HG02943 (cell line): ENCODE data around the gene LRRC30.
"Not testable (repeated sequence)": the region's sequence is repeated elsewhere in the genome, so short reads cannot be mapped to it uniquely, and the experiment has no call there.

ENCODE experiments used
- ATAC-seq: cut with Tn5 transposase; IDR thresholded peaks from one replicate; pipeline ENCODE4 v1.9.1; 2021; ENCODE audit warnings: mild to moderate bottlenecking, low read depth, moderate library complexity; ENCODE audit not compliant: unreplicated experiment

LRRC30 gene

DNA sequence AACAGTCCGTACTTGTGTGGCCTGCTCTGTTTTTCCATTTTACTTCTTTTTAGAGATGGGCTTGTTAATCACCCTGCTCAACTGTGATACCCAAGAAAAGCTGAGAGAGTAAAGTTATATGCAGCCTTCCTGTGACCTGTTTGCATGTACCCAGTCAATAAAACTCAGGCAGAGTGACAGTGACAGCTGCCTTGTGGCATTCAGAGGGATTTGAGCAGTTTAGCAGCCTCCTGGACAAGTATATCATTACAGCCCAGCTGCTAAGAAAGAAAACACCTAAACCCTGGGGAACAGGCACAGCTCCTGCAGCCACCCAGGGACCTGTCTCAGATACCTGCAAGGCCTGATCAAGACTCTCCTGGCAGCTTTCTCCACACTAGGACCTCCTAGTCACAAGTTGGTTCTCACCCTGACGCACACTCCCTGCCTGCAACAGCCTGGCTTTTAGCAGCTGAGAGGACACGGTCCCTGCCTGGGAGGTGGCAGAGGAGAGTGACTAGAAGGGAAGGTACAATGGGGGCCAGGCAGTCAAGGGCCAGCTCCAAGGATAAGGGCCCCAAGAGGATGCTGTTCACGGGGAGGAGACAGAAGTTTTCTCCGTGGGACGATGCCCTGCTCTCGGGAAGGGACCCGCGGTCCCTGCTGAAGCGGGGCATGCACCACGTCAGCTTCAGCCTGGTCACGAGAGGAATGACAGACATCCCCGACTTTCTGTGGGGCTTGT is at the start of gene LRRC30:
Gene LRRC30 (plus strand): TSS at position 464 of the 724 bp plus-strand sequence. CDS start 50 bp downstream, at position 514.
- ATAC-seq = no peak

DNA sequence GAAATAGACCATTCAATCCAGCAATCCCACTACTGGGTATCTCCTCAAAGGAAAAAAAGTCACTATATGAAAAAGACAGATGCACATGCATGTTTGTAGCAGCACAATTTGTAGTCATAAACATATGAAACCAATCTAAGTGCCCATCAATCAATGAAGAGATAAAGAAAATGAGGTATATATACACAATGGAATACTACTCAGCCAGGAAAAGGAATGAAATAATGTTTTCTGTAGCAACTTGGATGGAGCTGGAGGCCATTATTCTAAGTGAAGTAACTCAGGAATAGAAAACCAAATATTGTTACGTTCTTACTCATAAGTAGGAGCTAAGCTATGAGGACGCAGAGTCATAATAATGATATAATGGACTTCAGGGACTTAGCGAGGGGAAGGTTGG is 45.2 kb upstream of the LRRC30 start:
- no peak for ATAC-seq

DNA sequence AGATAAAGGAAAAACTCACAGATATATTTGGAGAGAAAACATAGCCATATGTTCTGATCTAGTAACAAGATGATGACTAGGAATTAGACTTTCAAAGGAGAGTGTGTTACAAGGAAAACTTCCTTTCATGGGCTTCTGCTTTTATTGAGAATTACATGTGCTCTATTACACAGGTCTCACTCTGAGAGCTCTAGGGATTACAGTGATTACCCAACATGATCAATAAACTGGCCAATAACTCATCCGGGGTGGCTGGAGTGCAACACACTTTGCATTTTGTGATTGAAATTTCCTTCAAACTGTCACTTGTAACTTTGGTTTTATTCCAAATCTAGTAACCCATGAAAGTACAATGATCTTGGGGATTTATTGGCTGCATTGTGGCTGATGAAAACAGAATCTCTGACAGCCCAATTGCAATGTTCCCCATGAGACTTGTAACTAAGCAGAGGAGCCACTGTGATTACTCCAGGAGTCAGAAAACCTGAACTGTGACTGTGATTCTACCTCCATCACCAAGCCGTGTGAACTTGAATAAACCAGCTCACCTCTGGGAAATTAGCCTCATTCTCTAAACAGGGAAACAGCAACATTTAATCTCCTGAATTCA is 40.2 kb upstream of the LRRC30 start:
- ATAC-seq = no peak

GRCh38 chr18:7191736-7192135 is 39.2 kb upstream of the LRRC30 start:
- no peak for ATAC-seq

- no peak for ATAC-seq
Observed at GRCh38 chr18:7195266-7195665, 35.6 kb upstream of the LRRC30 start.

GRCh38 chr18:7196421-7196820 is 34.5 kb upstream of the LRRC30 start:
- no peak for ATAC-seq

DNA sequence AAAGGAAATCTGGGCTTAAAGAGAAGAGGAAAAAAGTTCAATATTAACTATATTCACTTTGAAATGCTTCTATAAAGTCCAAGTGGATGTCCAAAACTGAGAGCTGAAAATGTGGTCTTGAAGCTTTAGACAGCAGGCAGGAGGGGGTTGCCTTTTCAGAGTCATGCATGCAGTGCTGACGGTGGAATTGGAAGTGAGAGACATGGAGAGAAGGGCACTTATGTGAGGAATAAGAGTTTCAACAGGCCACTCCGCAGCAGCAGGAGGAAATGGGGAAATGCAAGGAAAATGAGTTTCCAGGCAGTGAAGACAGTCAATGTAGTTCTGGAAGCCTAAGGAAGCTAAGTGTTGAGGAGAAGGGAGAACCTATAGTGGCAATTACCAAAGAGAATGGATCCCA is 33.0 kb upstream of the LRRC30 start:
- ATAC-seq = no peak

DNA sequence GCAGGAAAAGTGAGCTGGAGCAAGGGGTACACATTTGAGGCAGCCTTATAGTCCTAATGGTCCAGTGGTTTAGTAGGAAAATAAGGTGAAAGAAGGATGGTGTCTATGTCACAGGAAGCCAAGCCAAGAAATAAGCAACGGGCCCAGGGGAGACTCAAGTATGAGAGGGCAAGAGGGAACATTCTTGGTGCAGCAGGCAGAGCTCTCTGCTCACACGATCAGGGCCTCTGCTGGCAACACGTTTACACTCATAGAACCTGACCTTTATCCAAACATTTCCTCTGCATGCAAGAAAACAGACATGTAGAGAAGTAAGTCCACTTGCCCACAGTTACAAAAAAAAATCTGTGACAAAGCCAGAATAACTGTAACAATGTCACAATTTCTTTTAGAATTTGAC is 32.6 kb upstream of the LRRC30 start:
- no peak for ATAC-seq

- ATAC-seq = no peak
Observed at GRCh38 chr18:7201096-7201495, 29.8 kb upstream of the LRRC30 start.

- ATAC-seq = no peak
Observed at GRCh38 chr18:7202169-7202568, 28.7 kb upstream of the LRRC30 start.

DNA sequence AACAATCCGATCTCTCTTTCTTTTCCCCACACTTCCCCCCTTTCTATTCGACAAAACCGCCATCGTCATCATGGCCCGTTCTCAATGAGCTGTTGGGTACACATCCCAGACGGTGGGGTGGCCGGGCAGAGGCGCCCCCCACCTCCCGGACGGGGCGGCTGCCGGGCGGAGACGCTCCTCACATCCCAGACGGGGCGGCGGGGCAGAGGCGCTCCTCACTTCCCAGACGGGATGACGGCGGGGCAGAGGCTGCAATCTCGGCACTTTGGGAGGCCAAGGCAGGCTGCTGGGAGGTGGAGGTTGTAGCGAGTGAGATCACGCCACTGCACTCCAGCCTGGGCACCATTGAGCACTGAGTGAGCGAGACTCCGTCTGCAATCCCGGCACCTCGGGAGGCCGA is 27.3 kb upstream of the LRRC30 start:
- not testable (repeated sequence) for ATAC-seq

DNA sequence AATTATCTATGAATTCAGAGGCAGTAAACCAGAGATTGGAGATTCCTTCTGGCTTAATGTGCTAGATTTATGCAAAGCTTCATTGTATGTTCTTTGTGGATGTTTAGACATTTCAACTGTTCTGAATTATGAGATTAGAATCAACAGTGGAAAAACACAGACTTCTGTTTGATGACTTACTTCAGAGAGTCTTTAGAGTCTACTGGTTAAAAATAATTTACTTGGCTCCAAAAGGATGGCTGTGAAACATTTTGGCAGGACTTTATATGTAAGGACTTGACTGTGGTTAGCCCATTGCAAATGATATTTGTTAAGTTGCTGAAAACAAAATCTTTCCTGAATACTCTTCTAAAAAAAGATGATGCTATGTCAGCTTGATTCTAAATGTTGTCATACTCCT is 25.5 kb upstream of the LRRC30 start:
- no peak for ATAC-seq

- ATAC-seq = no peak
Observed at GRCh38 chr18:7206217-7206616, 24.7 kb upstream of the LRRC30 start.

GRCh38 chr18:7207366-7207915 is 23.4 kb upstream of the LRRC30 start:
- ATAC-seq = no peak

DNA sequence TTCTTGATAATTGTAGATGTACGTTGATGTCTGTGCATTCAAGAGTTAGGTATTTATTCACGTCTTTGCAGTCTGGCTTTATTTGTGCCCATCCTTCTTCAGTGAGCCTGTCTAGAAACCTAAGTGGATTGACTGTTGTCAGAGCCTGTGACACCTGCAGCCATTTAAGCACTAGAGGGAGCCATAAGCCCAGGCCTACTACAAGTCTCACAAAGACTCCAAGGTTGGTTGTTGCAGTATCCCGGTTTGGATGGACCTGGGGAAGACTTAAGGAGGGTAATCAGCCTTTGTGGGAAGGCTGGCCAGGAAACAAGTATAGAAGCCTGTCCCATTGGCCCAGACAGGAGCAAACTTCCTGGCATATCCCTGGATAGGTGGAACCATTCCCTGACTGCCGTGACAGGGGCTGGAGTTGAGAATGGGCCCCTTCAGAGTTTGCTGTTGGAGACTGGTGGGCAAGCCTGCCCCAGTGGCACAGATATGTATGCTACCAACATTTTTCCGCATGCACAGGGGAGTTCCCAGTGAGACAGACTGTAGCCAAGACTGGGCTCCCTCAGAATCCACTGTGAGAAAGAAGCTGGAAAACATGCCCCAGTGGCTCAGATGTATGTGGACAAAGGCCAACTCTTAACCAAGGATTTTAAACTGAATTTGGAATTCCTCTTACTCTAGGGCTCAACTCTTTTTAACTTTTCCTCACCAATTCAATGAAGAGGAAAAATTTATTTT is 9.3 kb upstream of the LRRC30 start:
- ATAC-seq = no peak

- no peak for ATAC-seq
Observed at GRCh38 chr18:7224198-7224597, 6.7 kb upstream of the LRRC30 start.

GRCh38 chr18:7232218-7232617 is 1.3 kb downstream of the LRRC30 start:
- no peak for ATAC-seq

DNA sequence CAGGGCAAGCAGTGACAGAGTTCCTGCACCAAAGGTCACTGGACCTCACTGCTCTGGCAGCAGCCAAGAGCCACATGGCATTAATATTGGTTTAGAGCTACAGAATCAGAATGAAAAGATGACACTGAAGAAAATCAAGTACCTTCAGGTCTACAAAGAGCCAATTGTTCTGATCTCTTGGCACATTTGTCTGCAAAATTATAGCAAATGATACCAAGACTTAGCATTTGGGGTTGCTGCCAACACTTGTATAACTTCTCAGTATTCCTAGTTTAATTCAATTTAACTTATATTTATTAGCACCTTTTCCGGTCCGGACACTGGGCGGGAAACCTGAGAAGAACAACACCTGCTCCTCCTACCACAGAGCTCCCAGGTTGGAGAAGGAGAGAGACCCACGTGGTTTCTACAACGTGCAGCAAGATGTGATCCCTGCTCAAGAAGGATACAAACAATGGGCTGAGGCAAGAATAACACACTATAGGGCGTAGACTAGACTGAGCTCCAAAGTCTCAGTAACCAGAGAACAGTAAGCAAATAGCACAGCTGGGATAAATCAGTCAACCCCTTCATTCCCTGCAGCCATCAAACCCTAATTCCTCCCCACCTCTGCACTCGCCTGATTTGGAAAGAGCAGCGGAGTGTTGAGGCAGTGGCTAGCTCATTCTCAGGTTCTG is 2.4 kb downstream of the LRRC30 start:
- no peak for ATAC-seq

GRCh38 chr18:7234091-7234490 is 3.2 kb downstream of the LRRC30 start:
- ATAC-seq = no peak

DNA sequence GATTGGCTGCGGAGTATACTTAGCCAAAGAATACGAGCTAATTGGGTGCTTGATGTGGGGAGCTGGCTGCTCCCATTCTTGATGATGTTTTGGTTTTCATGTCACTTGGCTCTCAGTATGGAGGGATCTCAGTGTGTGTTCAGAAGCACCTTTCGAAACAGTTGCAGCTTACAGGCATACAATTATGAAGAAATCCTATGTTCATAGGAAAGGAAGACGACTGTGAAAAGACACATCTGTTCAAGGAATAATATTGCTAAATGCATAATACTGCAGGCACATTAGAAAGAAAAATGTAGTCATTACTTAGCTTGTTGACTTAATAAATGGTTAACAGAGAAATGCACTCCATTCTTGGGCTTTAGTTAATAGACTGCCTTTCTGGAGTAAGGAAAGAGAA is 4.1 kb downstream of the LRRC30 start:
- no peak for ATAC-seq

DNA sequence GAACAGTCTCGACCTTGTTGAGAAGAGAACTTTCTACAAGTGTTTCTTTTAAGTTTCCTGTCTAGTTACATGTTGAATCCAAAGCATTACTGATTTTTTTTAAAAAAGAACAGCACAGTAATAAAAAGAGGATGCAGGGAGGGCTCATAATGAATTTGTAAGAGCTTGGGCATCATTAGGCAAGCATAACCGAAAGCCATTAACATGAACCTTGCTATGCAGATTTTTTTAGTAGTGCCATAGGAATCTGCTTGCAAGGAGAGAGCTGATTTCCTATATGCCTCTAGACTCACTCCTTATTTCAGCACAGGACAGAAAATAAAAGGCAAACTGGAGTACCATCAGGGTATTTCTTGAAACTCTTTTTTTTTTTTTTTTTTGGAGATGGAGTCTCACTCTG is 5.2 kb downstream of the LRRC30 start:
- no peak for ATAC-seq
